GM12873 (cell line): ENCODE results near the gene DPM2.
A peak's percentile ranks its signal among the peaks of the same experiment; 100 is the strongest.

Source experiments
- CTCF ChIP-seq: IDR thresholded peaks from 2 replicates; pipeline ENCODE4 v1.5.1; 2012; ENCODE audit warnings: low read depth, mild to moderate bottlenecking, moderate library complexity, low read length, control low read depth; ENCODE audit not compliant: insufficient read depth; ENCODE audit errors: missing control alignments

Gene DPM2

DNA sequence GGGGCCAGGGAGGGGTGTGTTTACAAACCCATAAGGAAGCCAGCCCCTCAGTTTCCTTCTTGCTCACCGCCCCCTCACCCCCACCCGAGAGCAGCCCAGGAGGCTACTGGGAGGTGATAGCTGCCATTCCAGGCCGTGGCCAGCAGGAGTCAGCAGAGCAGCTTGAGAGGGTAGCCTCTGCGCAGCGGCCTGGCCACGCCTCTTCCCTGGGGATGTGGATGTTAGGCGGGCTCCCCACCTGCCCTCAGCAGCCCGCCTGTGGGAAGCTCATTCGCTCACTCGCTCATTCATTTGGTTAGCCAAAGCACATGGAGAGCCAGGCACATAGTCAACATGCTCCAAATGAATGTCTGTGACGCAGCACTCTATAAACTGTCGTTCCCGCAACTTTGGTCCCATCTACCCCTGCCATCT, 6.1 kb upstream of the DPM2 start:
- peak; percentile 96 for TF ChIP-seq CTCF

GRCh38 chr9:127943011-127943662, 5.5 kb upstream of the DPM2 start:
- no peak for TF ChIP-seq CTCF

DNA sequence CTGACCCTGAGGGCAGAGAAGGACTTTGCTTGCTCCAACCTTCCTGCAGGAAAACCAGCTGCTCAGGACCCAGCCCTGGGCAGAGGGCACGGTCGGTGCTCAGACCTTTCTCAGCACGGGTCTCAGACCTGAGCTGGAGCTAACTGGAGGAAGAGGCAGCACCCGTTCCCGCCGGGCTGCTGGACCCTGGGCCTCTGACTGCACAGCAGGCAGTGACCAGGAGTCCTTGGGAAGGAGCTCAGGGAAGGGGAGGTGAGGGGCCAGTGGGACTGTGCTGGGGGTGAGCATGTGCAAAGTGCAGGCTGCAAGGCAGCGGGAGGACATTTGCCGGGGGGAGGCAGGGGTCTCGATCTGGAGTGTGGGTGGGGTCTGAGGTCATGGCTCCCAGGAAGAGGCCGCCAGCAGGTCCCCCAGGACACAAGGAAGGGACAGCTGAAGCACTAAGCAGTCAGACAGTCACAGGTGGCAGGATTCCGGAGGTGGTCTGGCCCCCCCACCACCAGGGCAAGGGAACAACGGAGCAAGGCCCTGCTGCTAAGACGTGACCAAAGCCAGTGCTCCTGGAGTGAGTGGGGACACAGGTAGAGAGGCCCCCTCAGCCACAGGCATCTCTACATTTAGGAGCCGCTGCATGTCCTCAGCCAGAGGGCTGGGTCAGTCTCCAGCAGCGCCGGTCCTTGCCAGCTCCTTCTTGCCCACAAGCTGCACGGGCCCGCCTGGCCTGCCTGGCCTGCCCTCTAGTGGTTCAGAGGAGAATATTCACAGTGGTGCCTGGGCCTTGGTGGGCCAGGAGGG, 4.8 kb upstream of the DPM2 start:
- peak; percentile 87 for TF ChIP-seq CTCF

DNA sequence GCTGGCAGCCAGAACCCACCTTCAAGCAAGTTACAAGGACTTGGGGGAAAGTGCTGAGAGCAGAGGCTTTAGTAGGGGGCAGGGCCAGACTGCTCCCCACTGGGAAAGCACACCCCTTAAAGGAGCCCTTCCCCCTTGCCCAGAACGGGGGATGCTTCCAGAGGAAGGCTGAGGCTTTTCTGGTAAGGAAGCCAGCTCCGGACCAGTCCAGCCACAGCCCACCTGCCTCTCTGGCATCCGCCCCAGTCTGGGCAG, 4.2 kb upstream of the DPM2 start:
- no peak for TF ChIP-seq CTCF

GRCh38 chr9:127941062-127941960, 3.7 kb upstream of the DPM2 start:
- no peak for TF ChIP-seq CTCF

DNA sequence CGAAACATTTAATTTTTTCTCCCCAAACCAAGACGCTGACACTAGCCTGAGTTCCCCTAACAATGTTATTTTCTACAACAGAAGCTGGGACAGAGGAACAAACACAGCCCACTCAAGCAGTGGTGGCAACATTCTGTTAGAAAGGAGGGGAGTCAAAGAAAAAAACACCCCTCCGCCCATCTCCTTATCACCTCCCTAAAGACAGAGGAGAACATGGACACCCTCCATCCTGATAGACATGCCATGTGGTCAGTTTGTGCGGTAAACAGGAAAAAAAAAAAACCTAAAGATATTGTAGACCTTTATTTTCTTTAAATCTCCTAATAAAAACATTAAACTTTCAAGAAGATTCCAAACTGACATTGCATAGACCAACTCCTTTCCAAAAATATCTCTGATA, 2.9 kb upstream of the DPM2 start:
- TF ChIP-seq CTCF = no peak

DNA sequence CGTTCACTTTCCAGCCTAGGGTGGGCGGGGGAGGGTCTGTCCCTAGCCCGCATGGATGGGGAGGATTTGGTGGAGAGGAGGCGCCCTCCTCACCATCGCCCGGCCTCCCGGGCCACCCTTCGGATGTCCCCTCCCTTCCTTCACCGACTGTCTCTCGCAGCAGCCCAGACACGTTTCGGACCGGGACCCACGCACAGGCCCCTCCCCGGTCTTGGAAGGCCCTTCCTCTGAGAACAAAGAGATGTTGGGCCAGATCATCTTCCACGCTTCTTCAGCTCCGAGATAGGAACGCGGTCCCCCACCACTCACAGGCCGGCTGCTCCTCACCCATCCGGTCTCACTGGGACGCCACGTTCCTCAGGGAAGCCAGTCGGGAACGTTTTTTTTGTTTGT, 640 bp upstream of the DPM2 start:
- no peak for TF ChIP-seq CTCF
